GM12878 (cell line): Measurements from ENCODE around the gene DCUN1D3. TPM values are rescaled to one million over a fixed set of nuclear protein-coding genes. Genes with fewer than 3 reads are reported as not detected.

ENCODE experiments used
- ATAC-seq: fragments of 200-7000 bp; cut with Tn5 transposase; 3 replicates; pipeline ENCODE4 v1.9.1; 2020; ENCODE audit warnings: mild to moderate bottlenecking, moderate library complexity
- BruUV-seq: library from RNA; stranded (reverse); fragments of 400-500 nt; replicated peaks from 2 replicates; lab custom pipeline; 2021; lab: Mats Ljungman, UMichigan
- CTCF ChIA-PET: fragments of 300-600 bp; sonication (Branson Sonifier 250); formaldehyde crosslinking; extraction: SDS; loops from one replicate; lab custom pipeline; 2021; ENCODE audit warnings: inconsistent platforms; lab: Yijun Ruan, JAX
- POLR2A ChIA-PET: fragments of 350-600 bp; formaldehyde crosslinking; extraction: SDS; loops from one replicate; lab custom pipeline; 2021; ENCODE audit warnings: inconsistent platforms; lab: Charles Lee
- RAD21 ChIA-PET: fragments of 300-600 bp; sonication (Branson Sonifier 250); formaldehyde crosslinking; loops from one replicate; lab custom pipeline; 2023; ENCODE audit warnings: antibody characterized with exemption; ENCODE audit not compliant: unreplicated experiment; lab: Charles Lee
- SMC1A ChIA-PET: fragments of 300-600 bp; sonication (Branson Sonifier 250); formaldehyde crosslinking; loops from one replicate; lab custom pipeline; 2023; ENCODE audit not compliant: unreplicated experiment, uncharacterized antibody; lab: Charles Lee
- DNase-seq: peaks from one replicate; pipeline ENCODE4 v3.0.0-alpha.2; 2011; ENCODE audit warnings: low read depth, low spot score
- FAIRE-seq: peaks from 3 replicates; lab custom pipeline; 2011; peaks lifted over from hg19 to GRCh38; lab: Jason Lieb, UNC
- H2AFZ ChIP-seq: 2 replicates; pipeline ENCODE4 v1.6.0; 2011; ENCODE audit warnings: low read depth, low read length, control low read depth; ENCODE audit not compliant: control insufficient read depth
- H3K27ac ChIP-seq: 2 replicates; pipeline ENCODE4 v1.5.1; 2011; ENCODE audit warnings: control low read depth; ENCODE audit not compliant: control insufficient read depth, insufficient read depth
- H3K27me3 ChIP-seq, 2 experiments: replicated peaks in 1 of 2; 2 replicates each; pipeline versions ENCODE4 v1.6.0 to v1.6.1; 2011; ENCODE audit warnings: low read length in 1 of 2; ENCODE audit not compliant: control insufficient read depth in 2 of 2, insufficient read depth in 2 of 2
- H3K36me3 ChIP-seq, 2 experiments: 2 replicates each; pipeline ENCODE4 v1.5.1; 2011; ENCODE audit warnings: low read length in 1 of 2; ENCODE audit not compliant: control insufficient read depth in 2 of 2, insufficient read depth in 2 of 2
- H3K4me1 ChIP-seq: 2 replicates; pipeline ENCODE4 v1.6.1; 2011; ENCODE audit warnings: mild to moderate bottlenecking, low read length, moderate library complexity, mixed read lengths; ENCODE audit not compliant: control insufficient read depth, insufficient read depth
- H3K4me2 ChIP-seq: 2 replicates; pipeline ENCODE4 v1.6.0; 2011; ENCODE audit warnings: control low read depth; ENCODE audit not compliant: control insufficient read depth, insufficient read depth
- H3K4me3 ChIP-seq: fragments of 200-600 bp; sonication (generic); 2 replicates; pipeline ENCODE4 v1.5.1; 2016
- H3K79me2 ChIP-seq: 2 replicates; pipeline ENCODE4 v1.6.0; 2011; ENCODE audit warnings: low read length; ENCODE audit not compliant: control insufficient read depth, insufficient read depth
- H3K9ac ChIP-seq: 2 replicates; pipeline ENCODE4 v1.8.0; 2011; ENCODE audit warnings: low read length, control low read depth, mixed read lengths; ENCODE audit not compliant: control insufficient read depth, insufficient read depth
- H3K9me3 ChIP-seq: replicated peaks from 3 replicates; pipeline ENCODE4 v1.5.1; 2011; ENCODE audit warnings: mild to moderate bottlenecking, low read length; ENCODE audit not compliant: control insufficient read depth, insufficient read depth
- H4K20me1 ChIP-seq: 2 replicates; pipeline ENCODE4 v1.6.0; 2011; ENCODE audit not compliant: control insufficient read depth, insufficient read depth
- KLF5 ChIP-seq: fragments of 450-650 bp; IDR thresholded peaks from 2 replicates; pipeline ENCODE4 v1.6.1; 2014; ENCODE audit warnings: mild to moderate bottlenecking; ENCODE audit not compliant: partially characterized antibody
- NFXL1 ChIP-seq: fragments of 450-650 bp; IDR thresholded peaks from 2 replicates; pipeline ENCODE4 v1.6.1; 2017; ENCODE audit warnings: antibody characterized with exemption, mild to moderate bottlenecking, borderline replicate concordance
- NRF1 ChIP-seq: conservative IDR thresholded peaks from 2 replicates; pipeline ENCODE4 v1.6.1; 2011; ENCODE audit warnings: mild to moderate bottlenecking, low read depth, low read length, improper control_type of control experiment
- RELA ChIP-seq: fragments of 450-650 bp; IDR thresholded peaks from 2 replicates; pipeline ENCODE4 v1.8.0; 2014; ENCODE audit warnings: borderline replicate concordance; ENCODE audit not compliant: partially characterized antibody
- SMAD1 ChIP-seq: fragments of 450-650 bp; IDR thresholded peaks from 2 replicates; pipeline ENCODE4 v1.6.1; 2018; ENCODE audit warnings: mild to moderate bottlenecking, low read depth; ENCODE audit not compliant: partially characterized antibody
- SMAD5 ChIP-seq: IDR thresholded peaks from 2 replicates; pipeline ENCODE4 v1.6.1; 2016; ENCODE audit warnings: antibody characterized with exemption, low read depth
- ZNF274 ChIP-seq: IDR thresholded peaks from one replicate; pipeline ENCODE4 v1.8.0; 2011; ENCODE audit not compliant: insufficient read length, insufficient read depth
- whole genome bisulfite sequencing: methylation state at CpG from one replicate; pipeline ENCODE4 v1.1.6; 2016; ENCODE audit warnings: low lambda C conversion rate; ENCODE audit not compliant: insufficient replicate concordance, insufficient coverage; ENCODE audit errors: missing lambda C conversion rate; 5-methylcytosine and 5-hydroxymethylcytosine counted together
- in situ Hi-C: fragments of 300-500 bp; cut with MboI; formaldehyde crosslinking; loops from 9 replicates; pipeline ENCODE4 v1.14.3; 2018; ENCODE audit warnings: mixed read lengths
- intact Hi-C: fragments of 100-400 bp; cut with micrococcal nuclease; formaldehyde crosslinking; loops from one replicate; pipeline ENCODE4 v1.14.2; 2022; ENCODE audit not compliant: unreplicated experiment
- polyA plus RNA-seq, 11 experiments: library from polyadenylated mRNA; depleted of rRNA in 4 of 11; unstranded in 6 of 11; stranded (reverse) in 5 of 11; fragments of >200 nt; fragmentation: Nextera tagmentation in 4 of 11; fragmentation: Illumina TruSeq in 1 of 11; extraction: Ambion mirVana in 4 of 11; extraction: Trizol in 1 of 11; gene quantifications; 1 replicate in 1 of 11; 2 replicates in 10 of 11; pipeline versions ENCODE4 v1.2.1 to v1.2.3, GENCODE V29; 2011 to 2016; ENCODE audit warnings: inconsistent platforms in 2 of 11, missing spikeins in 2 of 11, low read depth in 1 of 11
- total RNA-seq, 4 experiments: library from RNA; depleted of rRNA in 3 of 4; stranded (reverse); fragments of >200 nt in 3 of 4; fragmentation: Illumina TruSeq in 1 of 4; extraction: Trizol in 1 of 4; gene quantifications; 2 replicates each; pipeline versions ENCODE4 v1.2.1 to v1.2.3, GENCODE V29; 2013 to 2021
- TF ChIP-seq, protein P1 (sequence below): fragments of 150-350 bp; IDR thresholded peaks from 2 replicates; pipeline ENCODE4 v1.6.1; 2016; ENCODE audit warnings: low read depth, low read length

Gene DCUN1D3
- total and polyA plus RNA-seq, 10 of the 15 experiments (the other 5 are each of a cell fraction or from before 2014, with no cell fraction given), result 0.47 to 4.5 (median 1.9) TPM

DNA sequence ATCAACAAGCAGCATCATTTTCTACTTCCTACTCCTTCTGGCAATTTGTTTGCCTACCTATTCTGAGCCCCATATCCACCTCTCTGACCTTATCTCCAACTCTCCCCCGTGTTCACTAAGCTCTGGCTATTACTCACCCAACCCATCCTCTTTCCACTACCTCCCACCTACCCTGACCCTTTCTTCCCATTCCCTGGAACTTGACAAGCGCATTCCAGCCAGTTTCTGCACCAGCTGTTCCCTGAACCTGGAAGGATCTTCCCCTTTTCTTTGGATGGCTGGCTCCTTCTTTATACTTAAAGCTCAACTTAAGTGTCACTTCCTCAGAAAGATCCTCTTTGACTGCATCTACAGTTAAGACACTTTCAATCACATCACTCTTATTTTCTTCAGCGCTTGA lies 2.2 kb downstream of the DCUN1D3 start:
- TF ChIP-seq NRF1 (no peak), RELA (no peak), ZNF274 (no peak), NFXL1 (no peak)
- Histone ChIP-seq H3K27ac (no peak overlapping the region), H2AFZ (no peak overlapping the region), H3K4me3 (no peak overlapping the region), H3K36me3 (no peaks in the 10 kb centered on the region; a peak in 1 of 4 replicates), H3K27me3 (no peaks in the 10 kb centered on the region), H3K9me3 (no peaks in the 10 kb centered on the region), H4K20me1 (no peaks in the 10 kb centered on the region), H3K79me2 (peaks cover 20% of the 10 kb centered on the region), H3K9ac (no peak overlapping the region), H3K4me1 (peaks cover 6% of the 10 kb centered on the region), H3K4me2 (no peak overlapping the region)
- no peak for ATAC-seq
- in situ Hi-C loops, result loop anchor here (5.0 kb wide), 1 partner anchor 49 kb away; no protein-coding TSS in a partner anchor
- CTCF ChIA-PET, result interaction anchor here (0.8 to 5.6 kb wide), 4 partner anchors 10 to 50 kb away, joined by 3 to 36 read pairs (median 9); no protein-coding TSS in a partner anchor
- SMC1A ChIA-PET, result interaction anchor here (0.7 to 5.6 kb wide), 10 partner anchors 9 to 94 kb away, joined by 3 to 42 read pairs (median 4); partner anchors contain the start of genes ERI2 and REXO5
- RAD21 ChIA-PET, result interaction anchor here (3.8 kb wide), 2 partner anchors 23 to 32 kb away, joined by 27 to 31 read pairs; no protein-coding TSS in a partner anchor
- FAIRE-seq, result no peak
- POLR2A ChIA-PET, result interaction anchor here (0.8 to 4.3 kb wide), 5 partner anchors 15 to 91 kb away, joined by 3 to 27 read pairs (median 3); no protein-coding TSS in a partner anchor
- DNase-seq, result no peak
- WGBS, result 60% methylated on average over 3 of the region's 3 CpGs
- intact Hi-C loops, result no loop called here
- BruUV-seq, result no TSS peak

DNA sequence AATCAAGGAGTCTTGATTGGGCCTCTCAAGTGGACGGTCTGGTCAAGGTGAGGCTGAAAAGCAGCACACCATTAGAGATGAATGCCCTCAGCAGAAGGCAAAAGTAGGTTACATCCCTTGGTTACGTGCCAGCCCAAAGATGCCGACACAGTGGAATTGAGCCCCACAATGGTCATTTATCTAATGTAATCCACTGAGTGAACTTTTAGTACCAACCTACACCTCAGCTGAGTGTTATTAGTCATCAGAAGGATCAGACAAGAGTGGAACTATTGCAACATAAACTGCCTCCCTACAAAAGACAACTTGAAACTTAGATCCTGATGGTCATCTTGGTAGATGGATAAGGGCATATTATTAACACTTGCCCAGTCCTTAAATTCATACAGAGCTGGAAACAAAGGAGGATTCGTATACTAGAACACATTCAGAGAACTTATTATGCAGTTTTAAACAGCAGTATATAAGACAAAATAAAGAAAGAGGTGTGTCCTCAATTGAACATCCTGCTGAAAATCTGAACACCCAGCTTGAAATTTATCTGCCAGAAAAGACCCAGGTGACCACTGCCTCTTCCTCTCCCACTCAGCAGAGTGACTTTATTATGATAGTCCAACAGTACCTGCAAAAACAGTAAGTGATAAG lies 2.8 kb downstream of the DCUN1D3 start:
- DNase-seq, result no peak
- Histone ChIP-seq H3K4me2 (no peak overlapping the region), H3K9ac (no peak overlapping the region), H3K27ac (no peak overlapping the region), H3K79me2 (peaks cover 19% of the 10 kb centered on the region), H3K27me3 (no peaks in the 10 kb centered on the region), H3K4me1 (peaks cover 3% of the 10 kb centered on the region), H3K36me3 (no peaks in the 10 kb centered on the region; a peak in 1 of 4 replicates), H4K20me1 (no peaks in the 10 kb centered on the region), H3K4me3 (no peak overlapping the region), H2AFZ (no peak overlapping the region), H3K9me3 (no peaks in the 10 kb centered on the region)
- 91% methylated on average over 4 of the region's 4 CpGs for WGBS
- ChIA-PET POLR2A (interaction anchor here (0.8 to 4.3 kb wide), 5 partner anchors 14 to 90 kb away, joined by 3 to 27 read pairs (median 3); no protein-coding TSS in a partner anchor), RAD21 (interaction anchor here (3.8 kb wide), 2 partner anchors 22 to 31 kb away, joined by 27 to 31 read pairs; no protein-coding TSS in a partner anchor), CTCF (interaction anchor here (0.8 to 5.6 kb wide), 4 partner anchors 10 to 51 kb away, joined by 3 to 36 read pairs (median 9); no protein-coding TSS in a partner anchor), SMC1A (interaction anchor here (0.7 to 5.6 kb wide), 8 partner anchors 12 to 94 kb away, joined by 3 to 42 read pairs (median 4); partner anchors contain the start of genes ERI2 and REXO5)
- intact Hi-C loops (no loop called here), in situ Hi-C loops (loop anchor here (5.0 kb wide), 1 partner anchor 50 kb away; no protein-coding TSS in a partner anchor)
- ATAC-seq, result no peak
- TSS peak; percentile 58 for BruUV-seq
- no peak for FAIRE-seq
- TF ChIP-seq KLF5 (no peak), SMAD5 (no peak), SMAD1 (no peak)
- TF ChIP-seq, protein P1, sequence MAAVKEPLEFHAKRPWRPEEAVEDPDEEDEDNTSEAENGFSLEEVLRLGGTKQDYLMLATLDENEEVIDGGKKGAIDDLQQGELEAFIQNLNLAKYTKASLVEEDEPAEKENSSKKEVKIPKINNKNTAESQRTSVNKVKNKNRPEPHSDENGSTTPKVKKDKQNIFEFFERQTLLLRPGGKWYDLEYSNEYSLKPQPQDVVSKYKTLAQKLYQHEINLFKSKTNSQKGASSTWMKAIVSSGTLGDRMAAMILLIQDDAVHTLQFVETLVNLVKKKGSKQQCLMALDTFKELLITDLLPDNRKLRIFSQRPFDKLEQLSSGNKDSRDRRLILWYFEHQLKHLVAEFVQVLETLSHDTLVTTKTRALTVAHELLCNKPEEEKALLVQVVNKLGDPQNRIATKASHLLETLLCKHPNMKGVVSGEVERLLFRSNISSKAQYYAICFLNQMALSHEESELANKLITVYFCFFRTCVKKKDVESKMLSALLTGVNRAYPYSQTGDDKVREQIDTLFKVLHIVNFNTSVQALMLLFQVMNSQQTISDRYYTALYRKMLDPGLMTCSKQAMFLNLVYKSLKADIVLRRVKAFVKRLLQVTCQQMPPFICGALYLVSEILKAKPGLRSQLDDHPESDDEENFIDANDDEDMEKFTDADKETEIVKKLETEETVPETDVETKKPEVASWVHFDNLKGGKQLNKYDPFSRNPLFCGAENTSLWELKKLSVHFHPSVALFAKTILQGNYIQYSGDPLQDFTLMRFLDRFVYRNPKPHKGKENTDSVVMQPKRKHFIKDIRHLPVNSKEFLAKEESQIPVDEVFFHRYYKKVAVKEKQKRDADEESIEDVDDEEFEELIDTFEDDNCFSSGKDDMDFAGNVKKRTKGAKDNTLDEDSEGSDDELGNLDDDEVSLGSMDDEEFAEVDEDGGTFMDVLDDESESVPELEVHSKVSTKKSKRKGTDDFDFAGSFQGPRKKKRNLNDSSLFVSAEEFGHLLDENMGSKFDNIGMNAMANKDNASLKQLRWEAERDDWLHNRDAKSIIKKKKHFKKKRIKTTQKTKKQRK, result no peak
